Chondrocyte (in vitro differentiated cells): ENCODE results near the gene KLC1. TPM values are rescaled to one million over a fixed set of nuclear protein-coding genes. Genes with fewer than 3 reads are reported as not detected.
A peak's percentile ranks its signal among the peaks of the same experiment; 100 is the strongest.
"Not testable (repeated sequence)": the region's sequence is repeated elsewhere in the genome, so short reads cannot be mapped to it uniquely, and the experiment has no call there.

ENCODE experiments used
- DNase-seq: peaks from one replicate; pipeline ENCODE4 v3.0.0; 2021; ENCODE audit warnings: mixed read lengths, low spot score
- H3K27ac Mint-ChIP-seq: one replicate; pipeline ENCODE4 v1.8.0; 2021; ENCODE audit warnings: mild to moderate bottlenecking, moderate library complexity, mixed read lengths; ENCODE audit not compliant: unreplicated experiment
- H3K27me3 Mint-ChIP-seq: 2 replicates; pipeline ENCODE4 v1.8.0; 2021; ENCODE audit warnings: low read depth, mixed read lengths
- H3K36me3 Mint-ChIP-seq: 2 replicates; pipeline ENCODE4 v1.8.0; 2021; ENCODE audit warnings: low read depth, mixed read lengths
- H3K4me1 Mint-ChIP-seq: 2 replicates; pipeline ENCODE4 v1.8.0; 2021; ENCODE audit warnings: low read depth, mild to moderate bottlenecking, mixed read lengths
- H3K4me3 Mint-ChIP-seq: one replicate; pipeline ENCODE4 v1.8.0; 2021; ENCODE audit warnings: mild to moderate bottlenecking, moderate library complexity, mixed read lengths; ENCODE audit not compliant: unreplicated experiment
- H3K9me3 Mint-ChIP-seq: 2 replicates; pipeline ENCODE4 v1.8.0; 2021; ENCODE audit warnings: low read depth, mixed read lengths
- CTCF ChIP-seq: fragments of 200-600 bp; sonication (generic); IDR thresholded peaks from 2 replicates; pipeline ENCODE4 v1.5.0; 2021; ENCODE audit warnings: antibody characterized with exemption, mild to moderate bottlenecking, moderate library complexity
- total RNA-seq: library from RNA; stranded (reverse); gene quantifications from 3 replicates; pipeline ENCODE4 v1.2.1, GENCODE V29; 2021

Gene KLC1
- total RNA-seq, 1 donor from 2014 or later: 190 TPM

GRCh38 chr14:103688441-103688840 lies 59.4 kb downstream of the KLC1 start:
- peak overlapping the region; percentile 46 for H3K27ac Mint-ChIP-seq
- no peak for TF ChIP-seq CTCF
- no peaks in the 10 kb centered on the region for H3K9me3 Mint-ChIP-seq
- no peaks in the 10 kb centered on the region for H3K27me3 Mint-ChIP-seq
- H3K36me3 Mint-ChIP-seq: peaks cover 11% of the 10 kb centered on the region
- DNase-seq: peak; percentile 24
- no peak overlapping the region for H3K4me3 Mint-ChIP-seq
- H3K4me1 Mint-ChIP-seq: peaks cover 42% of the 10 kb centered on the region

GRCh38 chr14:103688906-103689902 lies 60.2 kb downstream of the KLC1 start:
- H3K36me3 Mint-ChIP-seq: peaks cover 14% of the 10 kb centered on the region
- peaks cover 42% of the 10 kb centered on the region for H3K4me1 Mint-ChIP-seq
- H3K27ac Mint-ChIP-seq: peak overlapping the region; percentile 60
- H3K4me3 Mint-ChIP-seq: no peak overlapping the region
- peak; percentile 41 for DNase-seq
- H3K27me3 Mint-ChIP-seq: no peaks in the 10 kb centered on the region
- no peak for TF ChIP-seq CTCF
- H3K9me3 Mint-ChIP-seq: no peaks in the 10 kb centered on the region

GRCh38 chr14:103690332-103690731 lies 61.3 kb downstream of the KLC1 start:
- no peaks in the 10 kb centered on the region for H3K27me3 Mint-ChIP-seq
- H3K4me1 Mint-ChIP-seq: peaks cover 43% of the 10 kb centered on the region
- TF ChIP-seq CTCF: no peak
- peak overlapping the region; percentile 63 for H3K27ac Mint-ChIP-seq
- H3K36me3 Mint-ChIP-seq: peaks cover 16% of the 10 kb centered on the region
- no peak overlapping the region for H3K4me3 Mint-ChIP-seq
- no peaks in the 10 kb centered on the region for H3K9me3 Mint-ChIP-seq
- DNase-seq: peak; percentile 68

GRCh38 chr14:103691655-103692054 lies 62.6 kb downstream of the KLC1 start:
- H3K27me3 Mint-ChIP-seq, DNase-seq, H3K4me3 Mint-ChIP-seq, H3K27ac Mint-ChIP-seq, H3K9me3 Mint-ChIP-seq: not testable (repeated sequence)
- Mint-ChIP-seq H3K36me3 (peaks cover 14% of the 10 kb centered on the region), H3K4me1 (peaks cover 49% of the 10 kb centered on the region)

- DNase-seq: peak; percentile 77
- H3K27me3 Mint-ChIP-seq: no peaks in the 10 kb centered on the region
- no peak overlapping the region for H3K4me3 Mint-ChIP-seq
- H3K27ac Mint-ChIP-seq: no peak overlapping the region
- no peaks in the 10 kb centered on the region for H3K9me3 Mint-ChIP-seq
- no peak for TF ChIP-seq CTCF
- H3K36me3 Mint-ChIP-seq: peaks cover 14% of the 10 kb centered on the region
- H3K4me1 Mint-ChIP-seq: peaks cover 49% of the 10 kb centered on the region
Measured at GRCh38 chr14:103692159-103692558, 63.1 kb downstream of the KLC1 start.
